ENCODE measurements around the gene MCF2L2. TPM values are rescaled to one million over a fixed set of nuclear protein-coding genes. Genes with fewer than 3 reads are reported as not detected.

The MCF2L2 gene
- total and polyA plus RNA-seq, 9 of the 15 experiments (the other 6 are each of a cell fraction or from before 2014, with no cell fraction given): 0.56 to 4.2 (median 3.0) TPM

- no peak for TF ChIP-seq PML (IDR thresholded peaks at IDR 0.05; ENCODE audit: low read length)
- TF ChIP-seq MAFK (IDR thresholded peaks at IDR 0.05; ENCODE audit: low read length): peak; percentile 65
- no peak for TF ChIP-seq UBTF (IDR thresholded peaks at IDR 0.05; ENCODE audit: borderline replicate concordance in 1 of 2, low read depth in 2 of 2, low read length in 2 of 2)
- TF ChIP-seq CHD7 (IDR thresholded peaks at IDR 0.05; ENCODE audit: low read depth, low read length): no peak
- TF ChIP-seq CHAMP1 (IDR thresholded peaks at IDR 0.05): no peak
- no peak for TF ChIP-seq CREB3 (tag; conservative IDR thresholded peaks at IDR 0.05; ENCODE audit: low read depth)
Measured at GRCh38 chr3:183229178-183229577, 199.2 kb downstream of the MCF2L2 start (continued).
